Measurements from ENCODE around the gene SLCO4A1.
"Not testable (repeated sequence)": the region's sequence is repeated elsewhere in the genome, so short reads cannot be mapped to it uniquely, and the experiment has no call there.

Gene SLCO4A1

GRCh38 chr20:62623488-62624324, 18.6 kb upstream of the SLCO4A1 start:
- peak; percentile 90 for DNase-seq (ENCODE audit: low spot score)

- no peak for DNase-seq (ENCODE audit: low spot score)
Measured at GRCh38 chr20:62624325-62624690, 18.0 kb upstream of the SLCO4A1 start.

- no peak for DNase-seq (ENCODE audit: low spot score)
Measured at GRCh38 chr20:62624719-62625453, 17.4 kb upstream of the SLCO4A1 start.

- no peak for DNase-seq (ENCODE audit: low spot score)
Measured at GRCh38 chr20:62625516-62625915, 16.8 kb upstream of the SLCO4A1 start.

- no peak for DNase-seq (ENCODE audit: low spot score)
Measured at GRCh38 chr20:62625921-62626547, 16.3 kb upstream of the SLCO4A1 start.

GRCh38 chr20:62627425-62627824, 14.9 kb upstream of the SLCO4A1 start:
- not testable (repeated sequence) for DNase-seq (ENCODE audit: low spot score)

GRCh38 chr20:62627901-62628612, 14.2 kb upstream of the SLCO4A1 start:
- DNase-seq (ENCODE audit: low spot score): no peak

- no peak for DNase-seq (ENCODE audit: low spot score)
Measured at GRCh38 chr20:62628691-62629090, 13.6 kb upstream of the SLCO4A1 start.

GRCh38 chr20:62629864-62630470, 12.3 kb upstream of the SLCO4A1 start:
- no peak for DNase-seq (ENCODE audit: low spot score)

GRCh38 chr20:62631336-62632308, 10.7 kb upstream of the SLCO4A1 start:
- no peak for DNase-seq (ENCODE audit: low spot score)

GRCh38 chr20:62632575-62633090, 9.7 kb upstream of the SLCO4A1 start:
- no peak for DNase-seq (ENCODE audit: low spot score)

GRCh38 chr20:62633598-62634329, 8.5 kb upstream of the SLCO4A1 start:
- no peak for DNase-seq (ENCODE audit: low spot score)

GRCh38 chr20:62634330-62634967, 7.9 kb upstream of the SLCO4A1 start:
- DNase-seq (ENCODE audit: low spot score): no peak

- DNase-seq (ENCODE audit: low spot score): no peak
Measured at GRCh38 chr20:62635232-62635631, 7.1 kb upstream of the SLCO4A1 start.

GRCh38 chr20:62635852-62636251, 6.5 kb upstream of the SLCO4A1 start:
- DNase-seq (ENCODE audit: low spot score): no peak

- DNase-seq (ENCODE audit: low spot score): no peak
Measured at GRCh38 chr20:62636446-62636845, 5.9 kb upstream of the SLCO4A1 start.

GRCh38 chr20:62637110-62637509, 5.2 kb upstream of the SLCO4A1 start:
- no peak for DNase-seq (ENCODE audit: low spot score)

- DNase-seq (ENCODE audit: low spot score): no peak
Measured at GRCh38 chr20:62637521-62638054, 4.7 kb upstream of the SLCO4A1 start.

GRCh38 chr20:62638055-62638570, 4.2 kb upstream of the SLCO4A1 start:
- no peak for DNase-seq (ENCODE audit: low spot score)
